LNCaP clone FGC (cell line): ENCODE results near the gene RALGAPA1.

ENCODE experiments used
- DNase-seq: peaks from one replicate; pipeline ENCODE4 v3.0.0-alpha.2; 2011; ENCODE audit warnings: low read depth
- H3K4me3 ChIP-seq: 2 replicates; pipeline ENCODE4 v1.5.1; 2011; ENCODE audit warnings: mild to moderate bottlenecking, low read depth, low read length, control low read depth
- TF ChIP-seq, protein P1 (sequence below): IDR thresholded peaks from 2 replicates; pipeline ENCODE4 v1.5.1; 2012; ENCODE audit warnings: mild to moderate bottlenecking; ENCODE audit not compliant: control insufficient read depth, insufficient read depth; ENCODE audit errors: extremely low read depth

Gene RALGAPA1

GRCh38 chr14:35506927-35507326 is 302.2 kb downstream of the RALGAPA1 start:
- no peak overlapping the region for H3K4me3 ChIP-seq
- TF ChIP-seq, protein P1, sequence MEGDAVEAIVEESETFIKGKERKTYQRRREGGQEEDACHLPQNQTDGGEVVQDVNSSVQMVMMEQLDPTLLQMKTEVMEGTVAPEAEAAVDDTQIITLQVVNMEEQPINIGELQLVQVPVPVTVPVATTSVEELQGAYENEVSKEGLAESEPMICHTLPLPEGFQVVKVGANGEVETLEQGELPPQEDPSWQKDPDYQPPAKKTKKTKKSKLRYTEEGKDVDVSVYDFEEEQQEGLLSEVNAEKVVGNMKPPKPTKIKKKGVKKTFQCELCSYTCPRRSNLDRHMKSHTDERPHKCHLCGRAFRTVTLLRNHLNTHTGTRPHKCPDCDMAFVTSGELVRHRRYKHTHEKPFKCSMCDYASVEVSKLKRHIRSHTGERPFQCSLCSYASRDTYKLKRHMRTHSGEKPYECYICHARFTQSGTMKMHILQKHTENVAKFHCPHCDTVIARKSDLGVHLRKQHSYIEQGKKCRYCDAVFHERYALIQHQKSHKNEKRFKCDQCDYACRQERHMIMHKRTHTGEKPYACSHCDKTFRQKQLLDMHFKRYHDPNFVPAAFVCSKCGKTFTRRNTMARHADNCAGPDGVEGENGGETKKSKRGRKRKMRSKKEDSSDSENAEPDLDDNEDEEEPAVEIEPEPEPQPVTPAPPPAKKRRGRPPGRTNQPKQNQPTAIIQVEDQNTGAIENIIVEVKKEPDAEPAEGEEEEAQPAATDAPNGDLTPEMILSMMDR, result no peak
- DNase-seq, result no peak

DNA sequence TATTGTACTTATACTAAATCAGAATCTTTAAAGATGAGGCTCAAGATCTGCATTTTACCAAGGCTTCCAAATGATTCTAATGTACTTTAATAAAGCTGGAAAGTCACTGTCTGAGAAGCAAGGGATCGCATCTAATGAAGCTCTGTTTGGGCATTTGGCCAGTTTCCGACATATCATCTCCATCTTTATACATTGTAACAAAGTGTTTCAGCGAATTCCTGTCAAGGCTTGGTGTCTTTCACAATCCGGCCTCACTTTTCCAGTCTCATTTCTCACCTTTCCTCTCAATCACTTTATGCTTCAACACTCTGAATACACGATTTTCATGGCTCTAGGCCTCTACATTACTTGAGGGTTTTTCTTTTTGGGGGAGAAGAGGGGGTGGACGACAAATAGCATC is 302.6 kb downstream of the RALGAPA1 start:
- TF ChIP-seq, protein P1, result no peak
- no peak overlapping the region for H3K4me3 ChIP-seq
- DNase-seq, result no peak

GRCh38 chr14:35504260-35504659 is 304.8 kb downstream of the RALGAPA1 start:
- H3K4me3 ChIP-seq, result no peak overlapping the region
- TF ChIP-seq, protein P1, result no peak
- DNase-seq, result no peak

DNA sequence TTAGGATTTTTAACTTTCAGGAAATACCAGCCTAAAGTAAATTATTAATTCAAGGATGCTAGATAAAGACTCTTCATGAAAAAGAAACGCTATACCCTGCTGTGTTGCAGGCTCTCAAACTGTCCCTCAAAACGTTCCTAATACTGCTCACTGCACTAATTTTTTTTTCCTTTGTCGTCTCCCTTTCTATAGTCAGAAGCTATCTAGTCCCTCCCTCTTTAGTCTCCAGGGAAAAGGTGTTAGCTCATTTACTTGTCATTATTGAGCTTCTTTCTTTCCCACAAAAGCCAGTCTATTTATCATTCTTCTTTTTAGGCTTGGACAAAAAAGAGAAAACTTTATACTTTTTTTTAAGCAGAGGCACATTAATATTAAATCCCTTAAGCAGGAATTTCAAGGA is 305.4 kb downstream of the RALGAPA1 start:
- H3K4me3 ChIP-seq, result no peak overlapping the region
- TF ChIP-seq, protein P1, result no peak
- no peak for DNase-seq

- H3K4me3 ChIP-seq, result no peak overlapping the region
- DNase-seq, result no peak
- TF ChIP-seq, protein P1, result no peak
Observed at GRCh38 chr14:35499180-35499579, 309.9 kb downstream of the RALGAPA1 start.

DNA sequence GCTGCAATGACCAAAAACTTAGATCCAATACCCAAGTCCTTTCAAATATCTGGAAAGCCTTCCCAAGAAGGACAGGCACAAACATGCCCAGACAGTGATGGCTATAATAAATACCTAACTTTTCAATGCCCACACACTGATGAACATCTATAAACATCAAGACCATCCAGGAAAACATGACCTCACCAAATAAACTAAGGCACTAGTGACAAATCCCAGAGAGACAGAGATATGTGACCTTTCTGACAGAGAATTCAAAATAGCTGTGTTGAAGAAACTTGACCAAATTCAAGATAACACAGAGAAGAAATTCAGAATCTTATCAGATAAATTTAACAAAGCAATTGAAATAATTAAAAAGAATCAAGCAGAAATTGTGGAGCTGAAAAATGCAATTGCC is 313.8 kb downstream of the RALGAPA1 start:
- TF ChIP-seq, protein P1, result no peak
- H3K4me3 ChIP-seq, result no peak overlapping the region
- no peak for DNase-seq

DNA sequence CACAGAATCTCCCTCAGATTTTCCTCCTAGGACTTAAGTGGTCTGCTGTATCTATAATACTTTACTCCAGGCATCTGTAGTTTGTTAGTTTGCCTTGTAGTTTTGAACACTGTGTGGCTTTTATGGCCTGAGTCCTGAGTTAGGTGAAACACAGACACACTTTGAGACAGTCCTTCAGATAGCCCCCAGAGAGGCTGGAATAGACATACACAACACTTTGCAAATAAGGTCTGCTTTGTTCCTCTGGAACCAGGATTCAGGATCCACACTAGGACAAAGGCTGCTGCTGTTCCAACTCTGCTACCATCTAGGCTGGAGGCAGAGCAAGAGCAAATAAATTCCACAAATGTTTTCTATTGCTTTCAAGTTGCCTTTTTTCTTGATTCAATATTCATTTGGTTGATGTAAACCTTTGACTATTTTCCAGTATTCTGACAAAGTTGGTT is 316.5 kb downstream of the RALGAPA1 start:
- DNase-seq, result no peak
- H3K4me3 ChIP-seq, result no peak overlapping the region
- TF ChIP-seq, protein P1, result no peak
